Hepatocyte (in vitro differentiated cells): ENCODE measurements around the gene ERC2. TPM values are rescaled to one million over a fixed set of nuclear protein-coding genes. Genes with fewer than 3 reads are reported as not detected.

Experiments used
- DNase-seq: peaks from one replicate; pipeline ENCODE4 v3.0.0-alpha.2; 2016; ENCODE audit warnings: low spot score
- H2AFZ ChIP-seq: fragments of 200-600 bp; sonication (generic); 2 replicates; pipeline ENCODE4 v1.6.0; 2016; ENCODE audit warnings: antibody characterized with exemption, mild to moderate bottlenecking
- H3K27ac ChIP-seq: fragments of 200-600 bp; sonication (generic); 2 replicates; pipeline ENCODE4 v1.5.1; 2016; ENCODE audit warnings: mild to moderate bottlenecking
- H3K27me3 ChIP-seq: fragments of 200-600 bp; sonication (generic); 2 replicates; pipeline ENCODE4 v1.6.1; 2016
- H3K36me3 ChIP-seq: fragments of 200-600 bp; sonication (generic); replicated peaks from 2 replicates; pipeline ENCODE4 v1.5.1; 2016; ENCODE audit warnings: low read depth; ENCODE audit not compliant: insufficient read depth
- H3K4me1 ChIP-seq: fragments of 200-600 bp; sonication (generic); 2 replicates; pipeline ENCODE4 v1.5.1; 2016; ENCODE audit warnings: mild to moderate bottlenecking, moderate library complexity; ENCODE audit not compliant: insufficient read depth
- H3K4me2 ChIP-seq: fragments of 200-600 bp; sonication (generic); 2 replicates; pipeline ENCODE4 v1.6.0; 2016
- H3K4me3 ChIP-seq: fragments of 200-600 bp; sonication (generic); 2 replicates; pipeline ENCODE4 v1.5.1; 2016; ENCODE audit warnings: mild to moderate bottlenecking
- H3K79me2 ChIP-seq: fragments of 200-600 bp; sonication (generic); 2 replicates; pipeline ENCODE4 v1.6.0; 2017; ENCODE audit warnings: mild to moderate bottlenecking
- H3K9me2 ChIP-seq: fragments of 200-600 bp; sonication (generic); replicated peaks from 2 replicates; pipeline ENCODE4 v1.6.0; 2017; ENCODE audit warnings: mild to moderate bottlenecking; ENCODE audit not compliant: insufficient read depth
- H3K9me3 ChIP-seq: fragments of 200-600 bp; sonication (generic); 2 replicates; pipeline ENCODE4 v1.5.1; 2016; ENCODE audit warnings: low read depth, mild to moderate bottlenecking
- H4K20me1 ChIP-seq: fragments of 200-600 bp; sonication (generic); 2 replicates; pipeline ENCODE4 v1.6.0; 2016; ENCODE audit warnings: mild to moderate bottlenecking; ENCODE audit not compliant: insufficient read depth, poor library complexity, severe bottlenecking
- CTCF ChIP-seq: fragments of 200-600 bp; sonication (generic); IDR thresholded peaks from 2 replicates; pipeline ENCODE4 v1.5.1; 2016; ENCODE audit warnings: antibody characterized with exemption, mild to moderate bottlenecking; ENCODE audit not compliant: poor library complexity
- EZH2 ChIP-seq: fragments of 200-600 bp; sonication (generic); IDR thresholded peaks from 2 replicates; pipeline ENCODE4 v1.6.1; 2016; ENCODE audit warnings: antibody characterized with exemption, mild to moderate bottlenecking, borderline replicate concordance
- EZH2phosphoT487 ChIP-seq: fragments of 200-600 bp; sonication (generic); IDR thresholded peaks from one replicate; pipeline ENCODE4 v1.6.1; 2018; ENCODE audit warnings: antibody characterized with exemption, mild to moderate bottlenecking, low read depth, moderate library complexity; ENCODE audit not compliant: unreplicated experiment, severe bottlenecking
- WGBS: methylation state at CpG from one replicate; pipeline ENCODE4 v1.1.6; 2016; ENCODE audit warnings: low lambda C conversion rate; ENCODE audit errors: missing lambda C conversion rate; 5-methylcytosine and 5-hydroxymethylcytosine counted together
- polyA plus RNA-seq: library from polyadenylated mRNA; unstranded; fragments of >200 nt; fragmentation: Nextera tagmentation; extraction: Ambion mirVana; gene quantifications from 2 replicates; pipeline ENCODE4 v1.2.1, GENCODE V29; 2016
- total RNA-seq: library from RNA; depleted of rRNA; stranded (reverse); fragments of >200 nt; gene quantifications from 2 replicates; pipeline ENCODE4 v1.2.3, GENCODE V29; 2014

ERC2 gene
- total and polyA plus RNA-seq, 2 experiments from 2014 or later, result 1.2 to 5.3 TPM

- TF ChIP-seq EZH2 (no peak), CTCF (no peak), EZH2phosphoT487 (no peak)
- H3K9me3 ChIP-seq, result no peaks in the 10 kb centered on the region
- no peaks in the 10 kb centered on the region for H3K79me2 ChIP-seq
- H3K27ac ChIP-seq, result peak overlapping the region; percentile 45
- H3K4me2 ChIP-seq, result no peak overlapping the region
- no peaks in the 10 kb centered on the region for H4K20me1 ChIP-seq
- H3K27me3 ChIP-seq, result no peaks in the 10 kb centered on the region
- H3K9me2 ChIP-seq, result no peaks in the 10 kb centered on the region
- H3K36me3 ChIP-seq, result no peaks in the 10 kb centered on the region
- H3K4me1 ChIP-seq, result peaks cover 36% of the 10 kb centered on the region
- no peak overlapping the region for H2AFZ ChIP-seq
- no peak for DNase-seq
- H3K4me3 ChIP-seq, result no peak overlapping the region
Observed at GRCh38 chr3:56055951-56056350, 412.3 kb downstream of the ERC2 start.

- peaks cover 40% of the 10 kb centered on the region for H3K4me1 ChIP-seq
- H3K9me2 ChIP-seq, result no peaks in the 10 kb centered on the region
- H3K27ac ChIP-seq, result peak overlapping the region; percentile 45
- no peaks in the 10 kb centered on the region for H4K20me1 ChIP-seq
- TF ChIP-seq EZH2, result no peak
- TF ChIP-seq CTCF, result no peak
- TF ChIP-seq EZH2phosphoT487, result no peak
- H3K79me2 ChIP-seq, result no peaks in the 10 kb centered on the region
- H3K4me3 ChIP-seq, result no peak overlapping the region
- H3K4me2 ChIP-seq, result no peak overlapping the region
- no peak overlapping the region for H2AFZ ChIP-seq
- no peaks in the 10 kb centered on the region for H3K27me3 ChIP-seq
- H3K36me3 ChIP-seq, result no peaks in the 10 kb centered on the region
- H3K9me3 ChIP-seq, result no peaks in the 10 kb centered on the region
- WGBS, result 32% methylated on average over 4 of the region's 4 CpGs
- no peak for DNase-seq
Observed at GRCh38 chr3:56055546-56055945, 412.7 kb downstream of the ERC2 start.

GRCh38 chr3:56054844-56055243 lies 413.4 kb downstream of the ERC2 start:
- peaks cover 41% of the 10 kb centered on the region for H3K4me1 ChIP-seq
- no peaks in the 10 kb centered on the region for H3K9me3 ChIP-seq
- DNase-seq, result no peak
- WGBS, result 46% methylated on average over 10 of the region's 10 CpGs
- H3K4me3 ChIP-seq, result no peak overlapping the region
- no peaks in the 10 kb centered on the region for H3K36me3 ChIP-seq
- no peaks in the 10 kb centered on the region for H3K9me2 ChIP-seq
- TF ChIP-seq CTCF (no peak), EZH2 (no peak), EZH2phosphoT487 (no peak)
- H3K27ac ChIP-seq, result peak overlapping the region; percentile 45
- H3K27me3 ChIP-seq, result no peaks in the 10 kb centered on the region
- no peak overlapping the region for H3K4me2 ChIP-seq
- H3K79me2 ChIP-seq, result no peaks in the 10 kb centered on the region
- no peaks in the 10 kb centered on the region for H4K20me1 ChIP-seq
- H2AFZ ChIP-seq, result no peak overlapping the region

GRCh38 chr3:56053727-56054126 lies 414.5 kb downstream of the ERC2 start:
- 33% methylated on average over 3 of the region's 3 CpGs for WGBS
- H3K4me1 ChIP-seq, result peaks cover 41% of the 10 kb centered on the region
- no peaks in the 10 kb centered on the region for H3K27me3 ChIP-seq
- no peak overlapping the region for H2AFZ ChIP-seq
- TF ChIP-seq CTCF (no peak), EZH2phosphoT487 (no peak), EZH2 (no peak)
- H3K79me2 ChIP-seq, result no peaks in the 10 kb centered on the region
- DNase-seq, result no peak
- no peaks in the 10 kb centered on the region for H3K9me3 ChIP-seq
- H3K4me3 ChIP-seq, result no peak overlapping the region
- H3K4me2 ChIP-seq, result peak overlapping the region; percentile 51
- H3K27ac ChIP-seq, result peak overlapping the region; percentile 45
- H3K36me3 ChIP-seq, result no peaks in the 10 kb centered on the region
- no peaks in the 10 kb centered on the region for H4K20me1 ChIP-seq
- no peaks in the 10 kb centered on the region for H3K9me2 ChIP-seq
